IPS-20b (cell line): ENCODE results near the gene PIGB.
"Not testable (repeated sequence)": the region's sequence is repeated elsewhere in the genome, so short reads cannot be mapped to it uniquely, and the experiment has no call there.

ENCODE experiments used
- H3K27ac ChIP-seq: one replicate; pipeline ENCODE4 v1.5.1; 2013; ENCODE audit warnings: low read length
- H3K27me3 ChIP-seq: 2 replicates; pipeline ENCODE4 v1.6.1; 2013; ENCODE audit warnings: mild to moderate bottlenecking, low read length, inconsistent platforms; ENCODE audit not compliant: insufficient read depth
- H3K36me3 ChIP-seq: 2 replicates; pipeline ENCODE4 v1.6.1; 2013; ENCODE audit warnings: low read depth, mild to moderate bottlenecking, inconsistent platforms, low read length, moderate library complexity; ENCODE audit not compliant: insufficient read depth
- H3K4me1 ChIP-seq: 2 replicates; pipeline ENCODE4 v1.6.1; 2013; ENCODE audit warnings: mild to moderate bottlenecking, control low read depth, inconsistent platforms, low read length, moderate library complexity; ENCODE audit not compliant: insufficient read depth
- H3K4me3 ChIP-seq: 2 replicates; pipeline ENCODE4 v1.5.1; 2013; ENCODE audit warnings: mild to moderate bottlenecking, low read length, inconsistent platforms
- H3K9ac ChIP-seq: 2 replicates; pipeline ENCODE4 v1.6.1; 2013; ENCODE audit warnings: low read depth, mild to moderate bottlenecking, inconsistent platforms, low read length, moderate library complexity
- H3K9me3 ChIP-seq: 2 replicates; pipeline ENCODE4 v1.6.1; 2013; ENCODE audit warnings: mild to moderate bottlenecking, low read depth, low read length, inconsistent platforms; ENCODE audit not compliant: insufficient read depth

The PIGB gene

GRCh38 chr15:55283379-55284147, 35.5 kb upstream of the PIGB start:
- Histone ChIP-seq H3K27ac (no peak overlapping the region), H3K9me3 (no peaks in the 10 kb centered on the region), H3K9ac (no peak overlapping the region), H3K4me1 (peaks cover 5% of the 10 kb centered on the region), H3K36me3 (no peaks in the 10 kb centered on the region), H3K27me3 (peaks cover 6% of the 10 kb centered on the region; the same call in 1 of the 2 replicates), H3K4me3 (no peak overlapping the region)

GRCh38 chr15:55284426-55284825, 34.6 kb upstream of the PIGB start:
- H3K27me3 ChIP-seq: peaks cover 14% of the 10 kb centered on the region
- H3K9me3 ChIP-seq: no peaks in the 10 kb centered on the region

GRCh38 chr15:55286442-55287189, 32.4 kb upstream of the PIGB start:
- H3K9ac ChIP-seq, H3K4me1 ChIP-seq, H3K27ac ChIP-seq, H3K36me3 ChIP-seq, H3K9me3 ChIP-seq, H3K4me3 ChIP-seq: not testable (repeated sequence)
- H3K27me3 ChIP-seq: peaks cover 14% of the 10 kb centered on the region

More at GRCh38 chr15:55284426-55284825, 34.6 kb upstream of the PIGB start:
- Histone ChIP-seq H3K36me3 (no peaks in the 10 kb centered on the region), H3K27ac (no peak overlapping the region), H3K9ac (no peak overlapping the region), H3K4me3 (no peak overlapping the region), H3K4me1 (peaks cover 5% of the 10 kb centered on the region)

- no peaks in the 10 kb centered on the region for H3K9me3 ChIP-seq
- H3K36me3 ChIP-seq: no peaks in the 10 kb centered on the region
- peaks cover 5% of the 10 kb centered on the region for H3K4me1 ChIP-seq
- H3K4me3 ChIP-seq: no peak overlapping the region
- H3K27ac ChIP-seq: no peak overlapping the region
- no peak overlapping the region for H3K9ac ChIP-seq
- H3K27me3 ChIP-seq: peaks cover 14% of the 10 kb centered on the region
Observed at GRCh38 chr15:55288006-55288717, 30.9 kb upstream of the PIGB start.

- H3K27ac ChIP-seq: no peak overlapping the region
- no peaks in the 10 kb centered on the region for H3K9me3 ChIP-seq
- H3K27me3 ChIP-seq: peaks cover 14% of the 10 kb centered on the region
- no peaks in the 10 kb centered on the region for H3K36me3 ChIP-seq
- H3K4me3 ChIP-seq: peak overlapping the region; percentile 93
- H3K4me1 ChIP-seq: peaks cover 4% of the 10 kb centered on the region
- H3K9ac ChIP-seq: peak overlapping the region; percentile 77; the same call in 1 of the 2 replicates
Observed at GRCh38 chr15:55289011-55289745, 29.8 kb upstream of the PIGB start.

- Histone ChIP-seq H3K9ac (peak within 1 kb of the TSS; percentile 77; the same call in 1 of the 2 replicates), H3K4me3 (peak within 1 kb of the TSS; percentile 93)
Observed at GRCh38 chr15:55289746-55290527, 29.1 kb upstream of the PIGB start, which contains the start of gene RAB27A. TSS of gene RAB27A (minus strand) at chr15:55289813. CDS start at chr15:55234934, 54,879 bp downstream.

GRCh38 chr15:55290528-55291057, 28.4 kb upstream of the PIGB start:
- peak overlapping the region; percentile 77; the same call in 1 of the 2 replicates for H3K9ac ChIP-seq

More at GRCh38 chr15:55289746-55290527, 29.1 kb upstream of the PIGB start, which contains the start of gene RAB27A:
- Histone ChIP-seq H3K4me1 (no peaks in the 10 kb centered on the region; the same call in 1 of the 2 replicates), H3K27me3 (peaks cover 14% of the 10 kb centered on the region), H3K9me3 (no peaks in the 10 kb centered on the region), H3K27ac (no peak within 1 kb of the TSS), H3K36me3 (no peaks in the 10 kb centered on the region)

GRCh38 chr15:55297315-55297714, 21.7 kb upstream of the PIGB start:
- Histone ChIP-seq H3K27me3 (no peaks in the 10 kb centered on the region), H3K9ac (no peak overlapping the region), H3K27ac (no peak overlapping the region), H3K36me3 (no peaks in the 10 kb centered on the region), H3K4me1 (no peaks in the 10 kb centered on the region), H3K9me3 (peaks cover 2% of the 10 kb centered on the region; the same call in 1 of the 2 replicates), H3K4me3 (no peak overlapping the region)

More at GRCh38 chr15:55290528-55291057, 28.4 kb upstream of the PIGB start:
- Histone ChIP-seq H3K27me3 (peaks cover 14% of the 10 kb centered on the region), H3K36me3 (no peaks in the 10 kb centered on the region), H3K4me3 (peak overlapping the region; percentile 93), H3K9me3 (no peaks in the 10 kb centered on the region), H3K27ac (no peak overlapping the region), H3K4me1 (no peaks in the 10 kb centered on the region; the same call in 1 of the 2 replicates)

- not testable (repeated sequence) for H3K27me3 ChIP-seq, H3K4me1 ChIP-seq, H3K4me3 ChIP-seq, H3K36me3 ChIP-seq, H3K9ac ChIP-seq, H3K9me3 ChIP-seq, H3K27ac ChIP-seq
Observed at GRCh38 chr15:55302801-55303200, 16.2 kb upstream of the PIGB start.

- peak overlapping the region; percentile 91 for H3K4me3 ChIP-seq
- no peaks in the 10 kb centered on the region for H3K27me3 ChIP-seq
- H3K9me3 ChIP-seq: no peaks in the 10 kb centered on the region
- peak overlapping the region; percentile 90; the same call in 1 of the 2 replicates for H3K9ac ChIP-seq
- no peaks in the 10 kb centered on the region for H3K36me3 ChIP-seq
- H3K4me1 ChIP-seq: peaks cover 8% of the 10 kb centered on the region; the same call in 1 of the 2 replicates
- H3K27ac ChIP-seq: no peak overlapping the region
Observed at GRCh38 chr15:55319537-55320237, 665 bp downstream of the PIGB start.
